Activated CD8-positive, alpha-beta T cell treated with anti-CD3 and anti-CD28 coated beads for 36 hours (primary cell): ENCODE data around the gene THRB. TPM values are rescaled to one million over a fixed set of nuclear protein-coding genes. Genes with fewer than 3 reads are reported as not detected.

Experiments
- ATAC-seq: fragments of 200-7000 bp; cut with Tn5 transposase; one replicate; pipeline ENCODE4 v1.10.0; 2021; ENCODE audit warnings: mild to moderate bottlenecking, moderate library complexity
- CTCF ChIA-PET: fragments of 350-600 bp; sonication (Branson Sonifier 250); formaldehyde crosslinking; loops from one replicate; lab custom pipeline; 2021; ENCODE audit warnings: antibody characterized with exemption; lab: Charles Lee
- POLR2A ChIA-PET: fragments of 350-600 bp; sonication (Branson Sonifier 250); formaldehyde crosslinking; loops from one replicate; lab custom pipeline; 2021; ENCODE audit warnings: antibody characterized with exemption; lab: Charles Lee
- DNase-seq: peaks from one replicate; pipeline ENCODE4 v3.0.0-alpha.2; 2020
- H3K27ac Mint-ChIP-seq: one replicate; pipeline ENCODE4 v1.8.0; 2021; ENCODE audit warnings: mild to moderate bottlenecking, mixed read lengths
- H3K27me3 Mint-ChIP-seq: one replicate; pipeline ENCODE4 v1.8.0; 2021; ENCODE audit warnings: mixed read lengths
- H3K36me3 Mint-ChIP-seq: one replicate; pipeline ENCODE4 v1.8.0; 2021; ENCODE audit warnings: low read depth, mixed read lengths
- H3K4me1 Mint-ChIP-seq: one replicate; pipeline ENCODE4 v1.8.0; 2021; ENCODE audit warnings: low read depth, mixed read lengths
- H3K4me3 Mint-ChIP-seq: one replicate; pipeline ENCODE4 v1.8.0; 2021; ENCODE audit warnings: mild to moderate bottlenecking, moderate library complexity, mixed read lengths
- H3K9me3 Mint-ChIP-seq: one replicate; pipeline ENCODE4 v1.8.0; 2021; ENCODE audit warnings: mixed read lengths
- intact Hi-C: fragments of 100-400 bp; cut with micrococcal nuclease; formaldehyde crosslinking; loops from one replicate; pipeline ENCODE4 v1.10.0; 2022
- total RNA-seq, 2 experiments: library from RNA; stranded (reverse); gene quantifications; one replicate each; pipeline ENCODE4 v1.2.3, GENCODE V29; 2021
- TF ChIP-seq, protein P1 (sequence below): fragments of 200-600 bp; IDR thresholded peaks from one replicate; pipeline ENCODE4 v1.8.0; 2022; ENCODE audit warnings: antibody characterized with exemption, mild to moderate bottlenecking

The THRB gene
- total RNA-seq, 2 experiments from 2014 or later: not detected

GRCh38 chr3:24386458-24386857 lies 108.2 kb downstream of the THRB start:
- H3K27ac Mint-ChIP-seq: no peak overlapping the region
- no peak for ATAC-seq
- CTCF ChIA-PET: no interaction called here
- POLR2A ChIA-PET: no interaction called here
- H3K9me3 Mint-ChIP-seq: no peaks in the 10 kb centered on the region
- H3K27me3 Mint-ChIP-seq: no peaks in the 10 kb centered on the region
- intact Hi-C loops: no loop called here
- DNase-seq: no peak
- H3K36me3 Mint-ChIP-seq: no peaks in the 10 kb centered on the region
- TF ChIP-seq, protein P1, sequence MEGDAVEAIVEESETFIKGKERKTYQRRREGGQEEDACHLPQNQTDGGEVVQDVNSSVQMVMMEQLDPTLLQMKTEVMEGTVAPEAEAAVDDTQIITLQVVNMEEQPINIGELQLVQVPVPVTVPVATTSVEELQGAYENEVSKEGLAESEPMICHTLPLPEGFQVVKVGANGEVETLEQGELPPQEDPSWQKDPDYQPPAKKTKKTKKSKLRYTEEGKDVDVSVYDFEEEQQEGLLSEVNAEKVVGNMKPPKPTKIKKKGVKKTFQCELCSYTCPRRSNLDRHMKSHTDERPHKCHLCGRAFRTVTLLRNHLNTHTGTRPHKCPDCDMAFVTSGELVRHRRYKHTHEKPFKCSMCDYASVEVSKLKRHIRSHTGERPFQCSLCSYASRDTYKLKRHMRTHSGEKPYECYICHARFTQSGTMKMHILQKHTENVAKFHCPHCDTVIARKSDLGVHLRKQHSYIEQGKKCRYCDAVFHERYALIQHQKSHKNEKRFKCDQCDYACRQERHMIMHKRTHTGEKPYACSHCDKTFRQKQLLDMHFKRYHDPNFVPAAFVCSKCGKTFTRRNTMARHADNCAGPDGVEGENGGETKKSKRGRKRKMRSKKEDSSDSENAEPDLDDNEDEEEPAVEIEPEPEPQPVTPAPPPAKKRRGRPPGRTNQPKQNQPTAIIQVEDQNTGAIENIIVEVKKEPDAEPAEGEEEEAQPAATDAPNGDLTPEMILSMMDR: no peak
- H3K4me3 Mint-ChIP-seq: no peak overlapping the region
- H3K4me1 Mint-ChIP-seq: no peaks in the 10 kb centered on the region

DNA sequence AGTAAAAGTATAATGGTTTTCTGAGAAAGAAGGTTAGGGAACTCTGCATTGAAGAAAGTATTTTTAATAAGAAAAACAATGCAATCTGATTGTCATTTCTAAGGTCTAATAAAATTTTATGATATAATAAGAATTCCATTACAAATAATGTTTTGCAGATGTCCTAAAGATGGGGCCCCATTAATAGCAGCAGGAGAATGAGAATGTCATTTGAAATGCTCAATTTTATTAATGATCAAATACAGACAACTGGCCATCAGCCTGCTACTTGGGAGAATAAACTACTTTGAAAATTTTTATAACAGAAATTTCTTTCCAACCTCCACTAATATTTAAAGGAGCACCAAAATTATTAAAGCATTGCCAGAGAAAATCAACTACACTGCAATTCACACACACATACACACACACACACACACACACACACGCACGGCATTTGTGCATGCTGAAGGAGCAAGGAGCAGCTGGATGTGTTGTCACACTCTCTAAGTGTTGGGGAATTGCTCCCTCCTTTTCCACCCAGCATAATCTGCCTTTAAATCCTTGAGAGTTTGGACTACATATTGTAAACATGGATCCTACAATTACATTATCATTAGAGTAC lies 109.5 kb downstream of the THRB start:
- H3K27ac Mint-ChIP-seq: no peak overlapping the region
- ATAC-seq (no peak), DNase-seq (no peak)
- no peaks in the 10 kb centered on the region for H3K9me3 Mint-ChIP-seq
- ChIA-PET CTCF (no interaction called here), POLR2A (no interaction called here)
- H3K36me3 Mint-ChIP-seq: no peaks in the 10 kb centered on the region
- TF ChIP-seq, protein P1: no peak
- H3K4me1 Mint-ChIP-seq: no peaks in the 10 kb centered on the region
- peaks cover 2% of the 10 kb centered on the region for H3K27me3 Mint-ChIP-seq
- H3K4me3 Mint-ChIP-seq: no peak overlapping the region
- intact Hi-C loops: no loop called here

DNA sequence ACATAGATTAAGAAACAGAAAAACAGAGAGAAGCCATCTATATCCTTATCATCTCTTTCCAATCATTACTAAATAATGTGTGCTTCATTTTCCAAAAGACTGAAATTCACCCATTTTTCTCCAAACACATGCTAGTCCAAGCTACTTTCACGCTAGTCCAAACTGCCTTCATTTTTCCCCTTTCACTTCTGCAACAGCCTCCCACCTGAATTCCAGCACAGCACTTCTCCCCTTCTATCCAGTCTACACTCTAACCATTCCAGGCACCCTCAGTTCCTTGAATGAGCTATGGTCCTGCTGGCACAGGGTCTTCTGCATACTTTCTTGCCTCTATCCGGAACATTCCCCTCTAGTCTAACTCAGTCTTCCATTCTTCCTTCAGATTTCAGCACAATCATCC lies 112.0 kb downstream of the THRB start:
- ATAC-seq: no peak
- CTCF ChIA-PET: no interaction called here
- Mint-ChIP-seq H3K4me1 (no peaks in the 10 kb centered on the region), H3K27ac (no peak overlapping the region), H3K36me3 (no peaks in the 10 kb centered on the region), H3K9me3 (no peaks in the 10 kb centered on the region), H3K27me3 (peaks cover 2% of the 10 kb centered on the region), H3K4me3 (no peak overlapping the region)
- DNase-seq: no peak
- TF ChIP-seq, protein P1: no peak
- POLR2A ChIA-PET: no interaction called here
- intact Hi-C loops: no loop called here

DNA sequence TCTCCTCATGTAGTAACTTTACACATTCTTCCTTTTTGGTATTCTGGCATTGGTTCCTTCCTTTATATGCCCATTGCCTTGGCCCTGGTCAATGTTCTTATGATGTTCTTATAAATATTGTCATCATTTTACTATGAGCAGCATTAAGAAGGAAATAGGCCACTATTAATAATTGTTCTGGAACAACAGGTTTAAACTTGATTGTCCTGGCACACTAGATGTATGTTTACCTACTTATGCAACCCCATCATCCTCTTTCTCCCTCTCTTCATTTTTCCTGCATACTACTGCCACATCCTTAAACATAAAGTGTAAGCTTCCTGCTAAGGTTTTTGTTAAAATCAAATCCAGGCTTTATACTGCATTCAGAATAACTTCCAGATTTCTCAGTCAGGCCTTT lies 114.7 kb downstream of the THRB start:
- peaks cover 3% of the 10 kb centered on the region for H3K9me3 Mint-ChIP-seq
- H3K27ac Mint-ChIP-seq: no peak overlapping the region
- peaks cover 2% of the 10 kb centered on the region for H3K27me3 Mint-ChIP-seq
- ATAC-seq (no peak), DNase-seq (no peak)
- intact Hi-C loops: no loop called here
- TF ChIP-seq, protein P1: no peak
- H3K4me1 Mint-ChIP-seq: no peaks in the 10 kb centered on the region
- no peaks in the 10 kb centered on the region for H3K36me3 Mint-ChIP-seq
- POLR2A ChIA-PET: no interaction called here
- H3K4me3 Mint-ChIP-seq: no peak overlapping the region
- CTCF ChIA-PET: no interaction called here

DNA sequence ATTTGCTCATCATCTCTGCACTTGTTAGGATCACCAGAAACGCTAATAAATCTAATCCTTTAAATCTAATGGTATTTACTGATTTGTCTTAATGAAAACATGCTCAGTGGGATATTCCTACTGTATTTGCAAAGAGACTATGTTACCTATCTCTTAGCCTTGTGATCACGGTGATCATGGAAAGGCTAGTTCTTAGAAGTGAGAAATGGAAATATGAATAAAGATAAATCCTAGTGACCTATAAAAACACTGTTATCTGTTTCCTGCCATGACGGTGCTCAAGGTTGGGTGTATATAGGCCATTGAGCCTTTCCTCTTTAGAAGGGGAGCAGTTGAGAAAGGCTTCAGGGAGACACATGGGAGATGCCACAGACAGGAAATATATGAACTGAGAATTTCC lies 116.3 kb downstream of the THRB start:
- intact Hi-C loops: no loop called here
- H3K36me3 Mint-ChIP-seq: no peaks in the 10 kb centered on the region
- peaks cover 2% of the 10 kb centered on the region for H3K27me3 Mint-ChIP-seq
- TF ChIP-seq, protein P1: no peak
- POLR2A ChIA-PET: no interaction called here
- no peak overlapping the region for H3K27ac Mint-ChIP-seq
- no peak for DNase-seq
- no peak for ATAC-seq
- peaks cover 3% of the 10 kb centered on the region for H3K9me3 Mint-ChIP-seq
- H3K4me1 Mint-ChIP-seq: no peaks in the 10 kb centered on the region
- H3K4me3 Mint-ChIP-seq: no peak overlapping the region
- CTCF ChIA-PET: no interaction called here
